ENCODE measurements around the gene CLDN4. TPM values are rescaled to one million over a fixed set of nuclear protein-coding genes. Genes with fewer than 3 reads are reported as not detected.

CLDN4 gene
- total and polyA plus RNA-seq, 9 of the 15 experiments (the other 6 are each of a cell fraction or from before 2014, with no cell fraction given), result 0.05 to 0.60 (median 0.06) TPM; not detected in 3

DNA sequence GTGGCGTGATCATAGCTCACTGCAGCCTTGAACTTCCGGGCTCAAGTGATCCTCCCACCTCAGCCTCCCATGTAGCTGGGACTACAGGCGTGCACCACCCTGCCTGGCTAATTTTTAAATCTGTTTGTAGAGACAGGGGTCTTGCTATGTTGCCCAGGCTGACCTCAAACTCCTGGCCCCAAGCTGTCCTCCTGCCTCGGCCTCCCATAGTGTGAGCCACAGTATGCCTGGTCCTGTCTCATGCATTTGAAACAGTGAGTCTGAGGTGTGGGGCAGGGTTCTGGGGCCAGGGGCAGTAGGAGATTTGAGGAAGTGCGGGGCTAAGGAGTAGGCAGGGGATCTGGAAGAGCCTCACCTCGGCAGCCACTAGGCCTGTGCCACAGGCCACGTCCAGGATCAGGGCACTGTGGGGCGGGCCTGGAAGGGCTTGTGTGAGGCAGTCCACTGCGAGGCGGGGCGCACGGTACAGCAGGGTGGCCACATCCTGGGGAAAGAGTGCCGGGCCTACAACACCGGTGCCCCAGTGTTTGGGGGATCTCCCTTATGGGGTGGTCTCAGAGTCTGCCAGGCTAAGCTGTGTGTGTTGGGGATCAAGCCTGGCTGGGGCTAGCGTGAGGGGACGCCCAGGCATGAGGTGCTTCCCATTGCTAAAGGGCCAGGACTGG is 10.1 kb downstream of the CLDN4 start:
- Histone ChIP-seq H3K4me2 (ENCODE audit: insufficient read depth, low read length) (no peak overlapping the region), H3K36me3 (ENCODE audit: control insufficient read depth, insufficient read depth, low read length) (no peaks in the 10 kb centered on the region), H3K9me1 (ENCODE audit: control insufficient read depth, insufficient read depth, low read length) (no peaks in the 10 kb centered on the region), H3K9me3 (replicated peaks; ENCODE audit: control insufficient read depth, insufficient read depth, low read depth, low read length) (no peaks in the 10 kb centered on the region), H3K4me3 (no peak overlapping the region), H2AFZ (ENCODE audit: low read depth, low read length) (no peak overlapping the region), H3K9ac (ENCODE audit: insufficient read depth in 1 of 2, low read depth in 2 of 2, low read length in 2 of 2) (peak overlapping the region in 1 of 2 experiments; percentile 37; a peak in 2 of 4 replicates), H3K79me2 (ENCODE audit: control insufficient read depth, insufficient read depth, low read length) (no peaks in the 10 kb centered on the region), H4K20me1 (replicated peaks; ENCODE audit: control insufficient read depth, insufficient read depth, low read length) (no peaks in the 10 kb centered on the region), H3K27me3 (ENCODE audit: control insufficient read depth in 2 of 2, insufficient read depth in 2 of 2, low read length in 2 of 2) (no peaks in the 10 kb centered on the region), H3K4me1 (replicated peaks in 1 of 2; ENCODE audit: control insufficient read depth in 2 of 2, insufficient read depth in 2 of 2, low read length in 2 of 2) (peaks cover 0 to 32% of the 10 kb centered on the region in 2 experiments; a peak in 4 of 5 replicates), H3K27ac (ENCODE audit: extremely low read depth, low read depth, low read length) (no peak overlapping the region)
- ChIA-PET POLR2A (interaction anchor here (0.6 to 1.0 kb wide), 2 partner anchors 12 to 14 kb away, joined by 4 read pairs; no protein-coding TSS in a partner anchor), CTCF (ENCODE audit: low intra/inter-chr PET ratio) (no interaction called here)
- WGBS (ENCODE audit: insufficient coverage, low coverage, missing lambda C conversion rate), result 86% methylated on average over 15 of the region's 16 CpGs
- ATAC-seq (no peak), FAIRE-seq (no peak), DNase-seq (ENCODE audit: extremely low read depth in 1 of 4, low spot score in 3 of 4) (no peak)
- intact Hi-C loops (cut with micrococcal nuclease) (no loop called here), in situ Hi-C loops (cut with MboI) (no loop called here)
- BruUV-seq (replicated peaks), result no TSS peak
- peak; percentile 77 for TF ChIP-seq SPI1 (IDR thresholded peaks at IDR 0.05; ENCODE audit: borderline replicate concordance, low read depth, low read length)
- peak; percentile 89 for TF ChIP-seq ZNF121 (CRISPR knock-in tag; conservative IDR thresholded peaks at IDR 0.05)
- no peak for TF ChIP-seq FIP1L1 (IDR thresholded peaks at IDR 0.05; ENCODE audit: low read depth, low read length, poor library complexity, severe bottlenecking)

DNA sequence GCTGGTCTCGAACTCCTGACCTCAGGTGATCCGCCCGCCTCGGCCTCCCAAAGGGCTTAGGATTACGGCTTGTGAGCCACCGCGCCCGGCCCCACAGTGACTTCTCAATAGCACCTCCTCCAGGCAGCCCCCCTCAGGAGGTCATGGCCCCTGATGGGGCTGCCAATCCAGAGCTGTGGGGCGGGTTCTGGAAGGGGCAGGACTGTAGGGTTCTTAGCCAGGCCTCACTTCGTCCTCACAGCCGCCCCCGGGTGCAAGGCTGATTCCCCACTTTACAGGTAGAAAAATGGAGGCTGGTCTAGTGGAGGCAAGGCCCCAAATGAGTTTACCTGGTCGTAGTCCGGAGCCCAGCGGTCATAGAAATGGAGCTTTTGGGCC is 10.9 kb downstream of the CLDN4 start:
- no peaks in the 10 kb centered on the region for H3K27me3 ChIP-seq (ENCODE audit: control insufficient read depth in 2 of 2, insufficient read depth in 2 of 2, low read length in 2 of 2)
- POLR2A ChIA-PET, result interaction anchor here (1.0 kb wide), 1 partner anchor 26 kb away, joined by 3 read pairs; no protein-coding TSS in a partner anchor
- no peaks in the 10 kb centered on the region for H3K9me1 ChIP-seq (ENCODE audit: control insufficient read depth, insufficient read depth, low read length)
- intact Hi-C loops (cut with micrococcal nuclease) (no loop called here), in situ Hi-C loops (cut with MboI) (no loop called here)
- H3K79me2 ChIP-seq (ENCODE audit: control insufficient read depth, insufficient read depth, low read length), result no peaks in the 10 kb centered on the region
- no peaks in the 10 kb centered on the region for H3K9me3 ChIP-seq (replicated peaks; ENCODE audit: control insufficient read depth, insufficient read depth, low read depth, low read length)
- H2AFZ ChIP-seq (ENCODE audit: low read depth, low read length), result peak overlapping the region; percentile 90
- peak; percentile 45 to 55 (median 52) for DNase-seq (ENCODE audit: extremely low read depth in 1 of 4, low spot score in 3 of 4)
- H3K4me3 ChIP-seq, result peak overlapping the region; percentile 48
- peak overlapping the region; percentile 50 to 94; a peak in 3 of 4 replicates for H3K9ac ChIP-seq (ENCODE audit: insufficient read depth in 1 of 2, low read depth in 2 of 2, low read length in 2 of 2)
- H3K27ac ChIP-seq (ENCODE audit: extremely low read depth, low read depth, low read length), result peak overlapping the region; percentile 52; the same call in 1 of the 3 replicates
- H3K4me2 ChIP-seq (ENCODE audit: insufficient read depth, low read length), result peak overlapping the region; percentile 73
- no peak for FAIRE-seq
- peak; percentile 49 for ATAC-seq
- 47% methylated on average over 15 of the region's 15 CpGs for WGBS (ENCODE audit: insufficient coverage, low coverage, missing lambda C conversion rate)
- H4K20me1 ChIP-seq (replicated peaks; ENCODE audit: control insufficient read depth, insufficient read depth, low read length), result no peaks in the 10 kb centered on the region
- CTCF ChIA-PET (ENCODE audit: low intra/inter-chr PET ratio), result no interaction called here
- no TSS peak for BruUV-seq (replicated peaks)
- no peaks in the 10 kb centered on the region for H3K36me3 ChIP-seq (ENCODE audit: control insufficient read depth, insufficient read depth, low read length)
- H3K4me1 ChIP-seq (replicated peaks in 1 of 2; ENCODE audit: control insufficient read depth in 2 of 2, insufficient read depth in 2 of 2, low read length in 2 of 2), result peaks cover 0 to 32% of the 10 kb centered on the region in 2 experiments; a peak in 4 of 5 replicates
- TF ChIP-seq CHD4 (IDR thresholded peaks at IDR 0.05; ENCODE audit: insufficient read depth, insufficient replicate concordance, low read depth, low read length, poor library complexity, severe bottlenecking) (peak; percentile 30), PREB (CRISPR knock-in tag; IDR thresholded peaks at IDR 0.05) (0 out of 2 replicates have a peak, but pooled peaks have one; percentile 58), BRCA1 (IDR thresholded peaks at IDR 0.05) (no peak), BRCA1 (CRISPR knock-in tag; IDR thresholded peaks at IDR 0.05) (0 out of 2 replicates have a peak, but pooled peaks have one; percentile 65), PCBP1 (IDR thresholded peaks at IDR 0.05; ENCODE audit: low read depth, low read length, poor library complexity, severe bottlenecking) (peak; percentile 11), ARID2 (IDR thresholded peaks at IDR 0.05) (no peak), EGR1 (conservative IDR thresholded peaks at IDR 0.05) (peak; percentile 36; the same call in 1 of the 2 replicates)
- TF ChIP-seq, protein P1, sequence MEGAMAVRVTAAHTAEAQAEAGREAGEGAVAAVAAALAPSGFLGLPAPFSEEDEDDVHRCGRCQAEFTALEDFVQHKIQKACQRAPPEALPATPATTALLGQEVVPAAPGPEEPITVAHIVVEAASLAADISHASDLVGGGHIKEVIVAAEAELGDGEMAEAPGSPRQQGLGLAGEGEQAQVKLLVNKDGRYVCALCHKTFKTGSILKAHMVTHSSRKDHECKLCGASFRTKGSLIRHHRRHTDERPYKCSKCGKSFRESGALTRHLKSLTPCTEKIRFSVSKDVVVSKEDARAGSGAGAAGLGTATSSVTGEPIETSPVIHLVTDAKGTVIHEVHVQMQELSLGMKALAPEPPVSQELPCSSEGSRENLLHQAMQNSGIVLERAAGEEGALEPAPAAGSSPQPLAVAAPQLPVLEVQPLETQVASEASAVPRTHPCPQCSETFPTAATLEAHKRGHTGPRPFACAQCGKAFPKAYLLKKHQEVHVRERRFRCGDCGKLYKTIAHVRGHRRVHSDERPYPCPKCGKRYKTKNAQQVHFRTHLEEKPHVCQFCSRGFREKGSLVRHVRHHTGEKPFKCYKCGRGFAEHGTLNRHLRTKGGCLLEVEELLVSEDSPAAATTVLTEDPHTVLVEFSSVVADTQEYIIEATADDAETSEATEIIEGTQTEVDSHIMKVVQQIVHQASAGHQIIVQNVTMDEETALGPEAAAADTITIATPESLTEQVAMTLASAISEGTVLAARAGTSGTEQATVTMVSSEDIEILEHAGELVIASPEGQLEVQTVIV (CRISPR knock-in tag; IDR thresholded peaks at IDR 0.05; ENCODE audit: borderline replicate concordance), result no peak

All from K562 (cell line).